Nephron (organoid): ENCODE data around the gene VPS18.
A peak's percentile ranks its signal among the peaks of the same experiment; 100 is the strongest.

Source experiments
- H3K27ac Mint-ChIP-seq, 3 experiments: 2 replicates each; pipeline ENCODE4 v1.8.0; 2020; ENCODE audit warnings: mixed read lengths in 3 of 3, mild to moderate bottlenecking in 2 of 3, moderate library complexity in 1 of 3
- H3K27me3 Mint-ChIP-seq: 2 replicates; pipeline ENCODE4 v1.8.0; 2021; ENCODE audit warnings: low read depth, mild to moderate bottlenecking, moderate library complexity, mixed read lengths
- H3K36me3 Mint-ChIP-seq: 2 replicates; pipeline ENCODE4 v1.8.0; 2020; ENCODE audit warnings: low read depth, mixed read lengths
- H3K4me1 Mint-ChIP-seq: 2 replicates; pipeline ENCODE4 v1.8.0; 2020; ENCODE audit warnings: mixed read lengths
- H3K4me3 Mint-ChIP-seq, 3 experiments: 2 replicates each; pipeline ENCODE4 v1.8.0; 2020; ENCODE audit warnings: mild to moderate bottlenecking in 3 of 3, mixed read lengths in 3 of 3, moderate library complexity in 2 of 3
- H3K9me3 Mint-ChIP-seq: 2 replicates; pipeline ENCODE4 v1.8.0; 2020; ENCODE audit warnings: mixed read lengths
- TF ChIP-seq, protein P1 (sequence below), 3 experiments: fragments of 200-600 bp; sonication (generic); IDR thresholded peaks; one replicate each; pipeline ENCODE4 v1.5.0; 2021; ENCODE audit warnings: antibody characterized with exemption in 3 of 3; ENCODE audit not compliant: unreplicated experiment in 3 of 3

VPS18 gene

DNA sequence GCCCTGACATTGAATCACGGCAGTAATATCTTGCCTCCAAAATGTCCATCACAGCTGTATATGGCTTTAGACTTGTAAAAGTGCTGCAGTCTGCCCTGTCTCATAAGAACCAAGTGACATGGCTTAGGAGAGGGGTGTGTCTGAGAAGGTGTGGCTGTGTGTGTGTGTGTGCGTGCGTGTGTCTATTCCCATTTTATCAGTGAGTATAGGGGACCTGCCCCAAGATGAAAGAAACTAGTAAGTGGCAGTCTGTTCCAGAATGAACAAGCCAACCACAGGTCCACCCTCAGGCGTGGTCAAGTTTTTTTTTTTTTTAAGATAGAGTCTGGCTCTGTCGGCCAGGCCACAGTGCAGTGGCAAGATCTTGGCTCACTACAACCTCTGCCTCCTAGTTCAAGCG, 14.6 kb upstream of the VPS18 start:
- no peaks in the 10 kb centered on the region for H3K36me3 Mint-ChIP-seq
- H3K9me3 Mint-ChIP-seq: no peaks in the 10 kb centered on the region
- TF ChIP-seq, protein P1, sequence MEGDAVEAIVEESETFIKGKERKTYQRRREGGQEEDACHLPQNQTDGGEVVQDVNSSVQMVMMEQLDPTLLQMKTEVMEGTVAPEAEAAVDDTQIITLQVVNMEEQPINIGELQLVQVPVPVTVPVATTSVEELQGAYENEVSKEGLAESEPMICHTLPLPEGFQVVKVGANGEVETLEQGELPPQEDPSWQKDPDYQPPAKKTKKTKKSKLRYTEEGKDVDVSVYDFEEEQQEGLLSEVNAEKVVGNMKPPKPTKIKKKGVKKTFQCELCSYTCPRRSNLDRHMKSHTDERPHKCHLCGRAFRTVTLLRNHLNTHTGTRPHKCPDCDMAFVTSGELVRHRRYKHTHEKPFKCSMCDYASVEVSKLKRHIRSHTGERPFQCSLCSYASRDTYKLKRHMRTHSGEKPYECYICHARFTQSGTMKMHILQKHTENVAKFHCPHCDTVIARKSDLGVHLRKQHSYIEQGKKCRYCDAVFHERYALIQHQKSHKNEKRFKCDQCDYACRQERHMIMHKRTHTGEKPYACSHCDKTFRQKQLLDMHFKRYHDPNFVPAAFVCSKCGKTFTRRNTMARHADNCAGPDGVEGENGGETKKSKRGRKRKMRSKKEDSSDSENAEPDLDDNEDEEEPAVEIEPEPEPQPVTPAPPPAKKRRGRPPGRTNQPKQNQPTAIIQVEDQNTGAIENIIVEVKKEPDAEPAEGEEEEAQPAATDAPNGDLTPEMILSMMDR (IDR thresholded peaks at IDR 0.05; ENCODE audit: unreplicated experiment in 3 of 3): no peak
- no peaks in the 10 kb centered on the region for H3K4me1 Mint-ChIP-seq
- H3K27me3 Mint-ChIP-seq: peaks cover 16% of the 10 kb centered on the region
- H3K27ac Mint-ChIP-seq: no peak overlapping the region
- no peak overlapping the region for H3K4me3 Mint-ChIP-seq

DNA sequence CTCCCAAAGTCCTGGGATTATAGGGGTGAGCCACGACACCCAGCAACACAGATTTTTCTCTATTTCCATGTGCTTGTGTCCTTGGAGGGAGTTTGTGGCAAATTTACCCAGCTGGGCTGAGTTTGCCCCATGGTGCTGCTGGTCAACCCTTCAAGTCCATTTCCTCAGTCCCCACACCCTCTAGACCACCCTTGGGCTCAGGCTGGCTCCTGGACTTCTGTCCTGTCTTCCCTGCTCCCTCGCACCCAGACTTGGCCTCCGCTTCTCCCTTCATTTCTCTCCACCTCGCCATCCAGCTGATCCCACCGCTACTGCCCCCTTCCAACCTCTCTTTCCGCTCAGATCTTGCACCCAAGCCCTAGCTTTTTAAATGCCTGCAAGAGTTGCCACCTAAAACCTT, 12.9 kb upstream of the VPS18 start:
- Mint-ChIP-seq H3K4me1 (no peaks in the 10 kb centered on the region), H3K9me3 (no peaks in the 10 kb centered on the region), H3K27me3 (peaks cover 10% of the 10 kb centered on the region), H3K27ac (no peak overlapping the region), H3K4me3 (no peak overlapping the region), H3K36me3 (no peaks in the 10 kb centered on the region)
- TF ChIP-seq, protein P1 (IDR thresholded peaks at IDR 0.05; ENCODE audit: unreplicated experiment in 3 of 3): no peak

DNA sequence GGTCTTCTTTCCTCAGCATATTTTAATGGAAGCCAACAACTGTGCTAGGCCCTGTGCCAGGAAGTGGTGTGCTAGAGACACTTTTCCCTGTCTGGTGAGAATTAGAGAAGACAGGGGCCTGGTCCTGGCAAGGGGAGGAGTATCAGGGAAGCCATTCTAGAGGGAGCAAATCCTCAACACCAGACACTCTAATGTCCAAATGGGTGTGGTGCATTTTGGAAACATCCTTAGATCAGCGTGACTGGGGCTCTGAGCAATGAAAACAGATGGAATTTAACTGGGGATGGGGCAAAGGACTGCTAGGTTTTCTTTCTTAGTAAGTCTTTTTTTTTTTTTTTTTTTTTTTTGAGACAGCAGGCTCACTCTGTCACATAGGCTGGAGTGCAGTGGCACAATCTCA, 7.7 kb upstream of the VPS18 start:
- H3K4me1 Mint-ChIP-seq: no peaks in the 10 kb centered on the region
- no peaks in the 10 kb centered on the region for H3K36me3 Mint-ChIP-seq
- peaks cover under 1% of the 10 kb centered on the region for H3K27me3 Mint-ChIP-seq
- TF ChIP-seq, protein P1 (IDR thresholded peaks at IDR 0.05; ENCODE audit: unreplicated experiment in 3 of 3): no peak
- H3K9me3 Mint-ChIP-seq: no peaks in the 10 kb centered on the region
- H3K27ac Mint-ChIP-seq: no peak overlapping the region
- H3K4me3 Mint-ChIP-seq: no peak overlapping the region

DNA sequence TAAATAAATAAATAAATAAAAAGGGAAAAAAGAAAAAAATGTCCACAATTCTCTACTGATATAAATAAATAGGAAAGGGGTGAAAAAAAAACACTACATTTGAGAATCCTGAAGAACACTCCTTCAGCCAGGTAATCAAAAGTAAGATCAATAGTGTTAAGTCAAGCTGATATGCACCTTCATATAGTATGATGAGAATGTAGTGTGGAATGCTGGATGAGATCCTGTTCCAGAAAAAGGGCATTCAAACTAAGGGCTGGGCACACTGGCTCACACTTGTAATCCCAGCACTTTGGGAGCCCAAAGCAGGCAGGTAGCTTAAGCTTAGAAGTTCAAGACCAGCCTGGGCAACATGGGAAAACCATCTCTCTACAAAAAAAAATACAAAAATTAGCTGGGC, 5.1 kb upstream of the VPS18 start:
- Mint-ChIP-seq H3K4me1 (peaks cover 7% of the 10 kb centered on the region), H3K27me3 (peaks cover 18% of the 10 kb centered on the region), H3K9me3 (no peaks in the 10 kb centered on the region), H3K4me3 (no peak overlapping the region), H3K36me3 (no peaks in the 10 kb centered on the region), H3K27ac (no peak overlapping the region)
- TF ChIP-seq, protein P1 (IDR thresholded peaks at IDR 0.05; ENCODE audit: unreplicated experiment in 3 of 3): no peak

DNA sequence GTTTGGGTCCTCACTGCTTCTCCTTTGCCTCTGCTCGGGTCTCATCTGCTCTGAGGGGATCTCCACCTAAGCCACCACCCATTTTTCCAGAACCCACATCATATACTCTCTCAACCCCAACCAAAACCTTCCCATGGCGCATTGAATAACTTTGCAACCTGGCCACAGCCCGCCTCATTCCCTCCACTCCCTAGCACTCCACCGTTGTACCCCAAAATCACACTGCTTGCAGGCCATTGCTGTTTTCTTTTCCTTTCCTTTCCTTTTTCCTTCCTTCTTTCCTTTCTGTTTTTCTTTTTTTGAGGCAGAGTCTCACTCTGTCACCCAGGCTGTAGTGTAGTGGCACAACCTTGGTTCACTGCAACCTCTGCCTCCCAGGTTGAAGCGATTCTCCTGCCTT, 3.1 kb upstream of the VPS18 start:
- H3K9me3 Mint-ChIP-seq: no peaks in the 10 kb centered on the region
- H3K4me1 Mint-ChIP-seq: peaks cover 19% of the 10 kb centered on the region
- TF ChIP-seq, protein P1 (IDR thresholded peaks at IDR 0.05; ENCODE audit: unreplicated experiment in 3 of 3): no peak
- H3K27me3 Mint-ChIP-seq: peaks cover 18% of the 10 kb centered on the region
- H3K4me3 Mint-ChIP-seq: no peak overlapping the region
- peak overlapping the region in 1 of 3 experiments; percentile 34 for H3K27ac Mint-ChIP-seq
- H3K36me3 Mint-ChIP-seq: peaks cover 7% of the 10 kb centered on the region

DNA sequence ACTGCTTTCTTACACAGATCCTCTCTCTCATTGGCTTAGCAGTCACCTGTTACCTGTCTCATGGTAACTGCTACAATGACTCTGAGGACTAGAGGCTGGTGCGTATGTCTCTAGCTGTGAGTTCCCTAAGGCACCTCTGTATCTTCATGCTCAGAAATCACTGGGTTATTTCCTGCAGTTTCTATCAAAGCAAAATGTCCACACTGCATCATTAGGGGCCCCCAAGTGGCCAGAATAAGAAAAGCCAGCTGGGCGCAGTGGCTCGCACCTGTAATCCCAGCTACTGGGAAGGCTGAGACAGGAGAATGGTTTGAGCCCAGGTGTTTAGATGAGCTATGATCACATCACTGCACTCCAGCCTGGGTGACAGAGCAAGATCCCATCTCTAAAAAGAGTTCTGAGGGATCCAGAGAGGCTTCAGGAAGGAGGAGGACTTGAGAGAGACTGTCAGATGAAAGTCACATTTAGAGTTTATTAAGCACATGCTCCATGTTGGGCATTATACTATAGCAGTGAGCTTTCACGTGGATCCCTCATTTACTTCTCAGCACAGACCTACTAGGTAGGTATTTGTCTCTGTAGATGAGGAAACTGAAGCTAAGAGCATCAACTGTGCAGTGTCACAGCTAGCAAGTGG, 2.3 kb upstream of the VPS18 start:
- TF ChIP-seq, protein P1 (IDR thresholded peaks at IDR 0.05; ENCODE audit: unreplicated experiment in 3 of 3): peak; percentile 73 to 83 (median 75)
- H3K27ac Mint-ChIP-seq: peak overlapping the region in 1 of 3 experiments; percentile 11
- peak overlapping the region; percentile 68 to 83 (median 78) for H3K4me3 Mint-ChIP-seq
- H3K9me3 Mint-ChIP-seq: no peaks in the 10 kb centered on the region
- H3K27me3 Mint-ChIP-seq: peaks cover 18% of the 10 kb centered on the region
- peaks cover 19% of the 10 kb centered on the region for H3K4me1 Mint-ChIP-seq
- H3K36me3 Mint-ChIP-seq: peaks cover 7% of the 10 kb centered on the region
